C1 segment of cervical spinal cord (tissue), 14 donors: ENCODE measurements around the gene CDC42EP4.
"Not testable (repeated sequence)": the region's sequence is repeated elsewhere in the genome, so short reads cannot be mapped to it uniquely, and the experiment has no call there.

Experiments used
- DNase-seq, 14 donors: peaks; one replicate each; lab custom pipeline; 2025; lab: John Stamatoyannopoulos, UW

CDC42EP4 gene

GRCh38 chr17:73343168-73343634 is 31.4 kb upstream of the CDC42EP4 start:
- peak in 12 of 14 donors; percentile 30 to 80 (median 68) for DNase-seq

DNA sequence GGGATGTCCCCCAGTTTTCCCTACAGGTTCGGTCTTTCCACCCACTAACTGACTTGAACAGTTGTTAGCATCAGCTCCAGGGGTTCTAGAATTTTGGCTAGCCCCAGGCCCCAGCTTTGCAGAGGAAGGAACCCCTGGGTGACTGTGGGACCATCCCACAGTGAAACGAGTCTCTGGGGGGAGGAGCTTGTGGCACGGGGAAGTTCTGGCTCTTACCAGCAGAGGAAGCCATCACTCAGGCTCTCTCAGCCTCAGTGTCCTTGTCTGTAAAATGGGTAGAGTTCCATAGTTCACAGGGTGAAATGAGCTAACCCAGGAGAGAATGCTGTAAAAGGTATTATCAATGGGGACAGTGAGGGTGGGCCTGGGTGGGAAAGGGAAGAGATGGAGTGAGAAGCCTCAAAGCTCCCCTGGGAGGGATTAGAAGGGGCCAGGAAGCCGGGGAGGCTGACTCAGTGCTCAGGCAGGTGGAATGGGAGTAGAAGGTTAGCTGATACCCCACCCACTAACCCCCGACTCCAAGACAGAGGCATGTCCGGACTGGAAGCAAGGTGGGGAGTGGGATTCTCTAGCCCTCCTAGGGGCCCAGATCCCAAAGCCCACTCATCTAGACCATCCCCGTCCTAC is 30.9 kb upstream of the CDC42EP4 start:
- DNase-seq = no peak

GRCh38 chr17:73342050-73342522 is 30.3 kb upstream of the CDC42EP4 start:
- peak in 13 of 14 donors; percentile 44 to 95 (median 87) for DNase-seq

DNA sequence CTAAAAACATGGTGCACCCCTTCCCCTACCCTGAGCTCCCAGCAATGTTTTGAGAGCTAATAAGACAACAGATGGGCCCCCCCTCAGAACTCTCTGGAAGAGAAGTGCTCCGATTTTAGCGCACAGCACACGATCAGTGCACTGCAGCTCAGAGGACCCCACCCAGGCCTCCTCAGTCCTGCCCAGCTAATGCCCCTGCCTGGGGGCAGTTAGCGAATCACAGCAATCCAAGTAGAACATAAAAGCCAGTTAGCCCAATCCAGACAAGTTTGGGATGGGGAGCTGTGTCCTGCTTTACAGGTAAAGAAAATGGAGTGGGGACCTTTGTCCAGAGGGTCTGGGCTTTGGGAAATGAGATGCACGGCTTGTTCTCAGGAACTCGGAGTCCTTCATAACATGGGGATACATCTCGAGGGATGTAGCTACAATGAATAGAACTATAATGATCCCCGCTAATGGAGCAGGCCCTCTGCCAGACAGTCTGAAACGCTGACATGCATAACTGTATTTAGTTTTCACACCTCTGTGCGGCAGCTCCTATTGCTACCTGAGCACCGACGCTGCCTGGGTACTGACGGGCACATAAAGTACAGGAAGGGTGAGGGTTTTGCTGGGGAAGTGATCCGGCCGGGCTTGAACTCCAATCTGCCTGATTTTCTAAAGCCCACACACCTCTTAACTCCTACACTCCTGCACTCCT is 29.7 kb upstream of the CDC42EP4 start:
- DNase-seq = peak in 1 of 14 donors; percentile 61

DNA sequence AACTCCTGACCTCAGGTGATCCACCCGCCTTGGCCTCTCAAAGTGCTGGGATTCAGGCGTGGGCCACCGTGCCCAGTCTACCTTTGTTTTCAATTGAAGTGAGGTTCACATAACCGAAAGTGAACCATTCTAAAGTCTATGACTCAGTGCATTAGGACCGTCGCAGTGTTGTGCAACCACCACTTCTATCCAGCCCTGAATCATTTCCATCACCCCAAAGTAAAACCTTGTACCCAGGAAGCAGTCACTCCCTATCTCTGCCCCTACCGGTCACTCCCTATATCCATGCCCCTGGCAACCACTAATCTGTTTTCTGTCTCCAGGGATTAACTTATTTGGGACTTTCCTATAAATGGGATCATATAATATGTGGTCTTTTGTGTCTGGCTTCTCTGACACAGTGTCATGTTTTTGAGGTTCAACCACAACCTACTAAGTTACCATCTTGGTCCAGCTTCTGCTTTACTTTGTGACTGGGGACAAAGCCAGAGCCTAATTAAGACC is 28.3 kb upstream of the CDC42EP4 start:
- peak in 1 of 14 donors; percentile 27 for DNase-seq

DNA sequence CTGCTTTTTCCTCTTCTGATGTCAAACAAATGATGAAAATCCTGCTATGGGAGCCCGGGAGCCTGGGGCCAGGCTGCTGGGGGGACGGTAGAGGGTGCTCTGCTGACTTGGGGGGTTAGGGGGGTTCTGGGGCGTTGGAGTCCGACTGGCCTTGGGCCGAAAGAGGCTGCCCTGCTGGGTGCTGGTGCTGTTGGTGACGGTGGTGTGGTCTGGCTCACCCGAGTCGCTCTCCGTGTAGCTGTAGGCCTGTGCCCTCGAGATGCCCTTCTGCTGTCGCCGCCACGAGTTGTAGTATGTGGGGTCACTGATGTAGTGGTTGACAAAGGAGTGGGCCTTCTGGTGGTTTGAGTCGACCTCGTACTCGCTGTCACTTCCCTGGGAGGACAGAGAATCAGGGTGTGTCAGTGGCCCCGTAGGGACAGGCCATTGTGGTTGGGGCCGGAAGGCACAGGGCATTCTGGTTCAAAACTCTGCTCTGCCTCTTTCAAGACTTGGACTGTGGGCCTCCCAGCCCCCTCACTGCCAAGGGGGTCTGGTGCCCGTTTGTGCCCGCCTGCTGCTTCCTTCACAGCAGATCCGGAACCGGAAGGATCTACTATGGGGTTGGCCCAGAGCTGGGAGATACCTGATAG is 26.9 kb upstream of the CDC42EP4 start:
- DNase-seq = no peak

DNA sequence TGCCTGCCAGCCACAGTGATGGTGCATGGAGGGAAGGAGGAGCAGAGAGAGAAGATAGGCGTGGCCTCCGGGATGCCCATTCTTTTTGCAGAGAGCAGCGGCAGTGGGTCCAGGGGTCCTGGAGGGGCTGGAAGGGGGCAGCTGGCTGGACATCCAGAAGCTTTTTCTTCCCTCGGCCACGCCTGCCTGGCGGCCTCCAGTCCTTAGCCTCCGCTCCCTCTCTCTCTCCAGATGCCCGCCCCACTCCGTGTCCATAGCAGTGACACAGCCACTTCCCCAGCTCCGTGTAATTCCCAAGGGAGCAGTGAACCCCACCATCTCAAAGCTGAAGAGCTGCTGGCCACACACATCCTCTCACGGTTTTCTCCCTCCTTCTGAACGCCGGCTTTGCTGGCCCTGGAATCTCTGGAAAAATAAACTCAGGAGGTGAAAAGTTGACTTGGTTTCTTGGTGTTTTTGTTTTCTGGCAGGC is 26.3 kb upstream of the CDC42EP4 start:
- DNase-seq = peak in 5 of 14 donors; percentile 28 to 52 (median 35)

DNA sequence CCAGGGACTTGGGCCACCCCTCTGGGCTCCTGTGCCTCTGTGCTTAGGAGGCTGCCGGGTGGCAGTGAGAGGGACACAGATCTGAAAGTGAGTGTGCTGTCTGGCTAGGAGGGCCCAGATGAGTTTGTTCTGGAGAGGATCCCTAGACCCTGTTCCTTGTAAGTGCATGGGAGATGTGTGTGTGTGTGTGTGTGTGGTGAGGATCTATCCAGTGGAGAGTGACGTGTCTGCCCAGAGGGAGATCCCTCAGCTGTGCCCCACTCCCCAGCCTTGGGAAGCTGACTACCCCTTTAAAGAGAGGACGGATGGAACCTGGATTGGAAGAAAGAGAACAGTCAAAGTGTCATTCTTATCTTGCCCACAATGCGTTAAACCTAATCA is 25.5 kb upstream of the CDC42EP4 start:
- no peak for DNase-seq

- DNase-seq = peak in 1 of 14 donors; percentile 41
Observed at GRCh38 chr17:73336408-73337329, 24.9 kb upstream of the CDC42EP4 start.

DNA sequence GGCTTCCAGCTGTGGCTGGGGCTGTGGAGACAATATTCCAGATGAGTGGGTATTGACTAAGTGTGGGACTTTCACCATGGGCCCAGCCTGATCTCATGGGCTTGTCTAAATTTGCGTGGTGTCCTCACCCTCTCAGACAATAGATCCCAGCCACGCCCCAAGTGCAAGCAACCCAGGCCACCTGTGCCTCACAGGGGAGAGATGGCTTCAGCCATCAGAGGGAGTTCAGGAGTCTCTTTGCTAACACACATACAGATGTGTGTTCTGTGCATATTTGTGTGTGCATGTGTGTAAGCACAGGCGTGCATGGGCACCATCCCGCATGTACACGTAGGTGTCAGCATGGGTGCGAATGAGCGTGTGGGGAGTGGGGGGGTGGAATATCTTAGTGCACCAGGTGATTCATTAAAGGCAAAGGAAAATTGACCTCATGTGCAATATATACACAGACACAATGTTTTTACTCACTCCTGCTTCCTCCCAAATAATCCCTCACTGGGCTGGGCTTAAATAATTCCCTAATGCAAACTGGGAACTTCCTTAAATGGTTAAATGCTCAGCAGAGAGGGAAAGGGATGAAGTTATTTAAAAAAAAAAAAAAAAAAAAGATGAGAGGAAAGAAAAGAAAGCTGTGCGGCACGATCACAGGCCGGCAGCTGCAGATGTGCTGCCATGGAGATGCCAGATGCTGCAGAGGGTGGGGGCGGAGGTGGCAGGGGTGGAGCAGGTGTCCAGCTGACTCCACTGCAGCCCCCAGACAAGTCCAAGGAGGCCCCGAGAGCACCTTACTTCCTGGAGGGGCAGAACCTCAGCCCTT is 24.0 kb upstream of the CDC42EP4 start:
- peak in 1 of 14 donors; percentile 4 for DNase-seq

DNA sequence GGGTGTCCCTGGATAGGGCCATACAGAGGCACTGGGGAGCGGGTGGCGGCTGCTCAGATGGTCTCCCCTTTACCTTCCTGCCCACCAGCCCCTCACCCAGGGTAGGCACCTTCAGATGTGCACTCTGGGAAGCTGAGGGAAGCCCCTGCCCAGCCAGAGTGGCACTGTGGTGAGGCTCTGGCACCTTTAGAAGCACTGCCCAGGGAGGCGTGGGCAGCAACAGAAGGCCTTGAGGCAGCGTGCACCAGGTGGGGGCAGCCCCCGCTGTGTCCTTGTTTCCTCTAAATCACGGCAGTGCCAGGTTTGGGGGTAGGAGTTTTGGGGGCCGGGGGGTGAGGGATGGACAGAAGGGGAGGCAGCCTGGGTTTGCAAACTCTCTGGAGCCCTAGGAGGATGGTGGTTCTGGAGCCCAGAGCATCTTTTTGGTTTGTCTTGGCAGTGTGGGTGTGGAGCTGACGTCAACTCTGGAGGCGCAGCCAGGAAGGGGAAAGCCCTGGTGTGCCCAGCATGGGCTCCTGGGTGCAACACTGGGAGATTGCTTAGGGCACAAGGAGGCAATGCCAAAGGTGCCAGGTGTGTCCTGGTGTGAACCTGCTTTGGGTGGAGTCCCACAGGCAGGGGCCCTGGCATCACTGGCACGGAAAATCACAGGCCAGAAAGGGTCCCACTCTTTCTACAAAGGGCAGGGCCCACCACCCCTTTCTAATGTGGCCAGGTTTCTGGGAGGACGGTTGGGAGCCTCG is 23.1 kb upstream of the CDC42EP4 start:
- DNase-seq = no peak

DNA sequence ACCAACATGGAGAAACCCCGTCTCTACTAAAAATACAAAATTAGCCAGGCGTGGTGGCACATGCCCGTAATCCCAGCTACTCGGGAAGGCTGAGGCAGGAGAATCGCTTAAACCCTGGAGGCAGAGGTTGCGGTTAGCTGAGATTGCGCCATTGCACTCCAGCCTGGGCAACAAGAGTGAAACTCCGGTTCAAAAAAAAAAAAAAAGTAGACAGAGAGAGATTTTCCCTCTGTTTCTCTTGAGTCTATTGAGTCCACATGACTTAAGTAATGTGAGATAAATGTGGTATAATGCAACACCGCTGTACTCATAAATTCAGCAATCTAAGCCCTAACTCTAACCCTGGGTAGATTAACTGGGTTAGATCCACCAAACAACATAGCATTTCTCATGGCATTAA is 21.6 kb upstream of the CDC42EP4 start:
- not testable (repeated sequence) for DNase-seq

DNA sequence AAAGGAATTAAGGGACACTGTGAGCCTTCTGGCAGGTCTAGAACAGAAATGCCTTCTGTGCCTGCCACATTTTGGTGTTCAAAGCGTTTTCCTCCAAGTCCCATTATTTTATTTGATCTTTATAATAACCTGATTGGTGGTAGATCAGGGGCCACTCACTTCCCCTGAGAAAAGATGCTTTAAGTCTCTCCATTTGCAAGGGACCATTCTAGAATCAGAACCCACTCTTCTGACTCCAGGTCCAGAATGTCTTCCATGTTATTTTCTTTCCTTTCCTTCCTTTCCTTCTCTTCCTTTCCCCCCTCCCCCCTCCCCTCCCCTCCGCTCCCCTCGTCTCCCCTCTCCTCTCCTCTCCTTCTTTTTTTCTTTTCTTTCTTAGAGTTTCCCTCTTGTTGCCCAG is 19.3 kb upstream of the CDC42EP4 start:
- no peak for DNase-seq

DNA sequence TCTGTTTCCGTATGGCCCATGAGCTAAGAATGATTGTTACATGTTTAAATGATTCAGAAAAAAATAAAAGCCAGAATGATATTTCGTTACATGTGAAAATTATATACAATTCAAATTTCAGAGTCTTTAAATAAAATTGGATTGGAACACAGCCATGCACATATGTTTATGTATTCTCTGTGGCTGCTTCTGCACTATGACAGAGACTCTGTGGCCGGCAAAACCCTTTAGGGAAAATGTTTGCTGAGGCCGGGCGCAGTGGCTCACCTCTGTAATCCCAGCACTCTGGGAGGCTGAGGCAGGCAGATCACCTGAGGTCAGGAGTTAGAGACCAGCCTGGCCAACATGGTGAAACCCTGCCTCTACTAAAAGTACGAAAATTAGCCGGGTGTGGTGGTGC is 15.9 kb upstream of the CDC42EP4 start:
- DNase-seq = no peak

DNA sequence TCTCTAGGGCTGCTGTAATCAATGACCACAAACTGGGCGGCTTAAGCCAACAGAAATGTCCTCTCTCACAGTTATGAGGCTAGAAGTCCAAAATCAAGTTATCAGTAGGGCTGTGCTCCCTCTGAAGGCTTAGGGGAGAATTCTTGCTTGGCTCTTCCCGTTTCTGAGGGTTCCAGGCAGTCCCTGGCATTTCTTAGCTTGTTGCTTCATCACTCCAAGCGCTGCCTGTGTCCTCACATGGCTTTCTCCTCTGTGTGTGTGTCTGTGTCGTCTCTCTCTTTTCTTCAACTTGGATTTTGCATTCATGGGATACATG is 13.7 kb upstream of the CDC42EP4 start:
- peak in 2 of 14 donors; percentile 25 to 46 for DNase-seq

- DNase-seq = no peak
Observed at GRCh38 chr17:73324711-73325526, 13.1 kb upstream of the CDC42EP4 start.

DNA sequence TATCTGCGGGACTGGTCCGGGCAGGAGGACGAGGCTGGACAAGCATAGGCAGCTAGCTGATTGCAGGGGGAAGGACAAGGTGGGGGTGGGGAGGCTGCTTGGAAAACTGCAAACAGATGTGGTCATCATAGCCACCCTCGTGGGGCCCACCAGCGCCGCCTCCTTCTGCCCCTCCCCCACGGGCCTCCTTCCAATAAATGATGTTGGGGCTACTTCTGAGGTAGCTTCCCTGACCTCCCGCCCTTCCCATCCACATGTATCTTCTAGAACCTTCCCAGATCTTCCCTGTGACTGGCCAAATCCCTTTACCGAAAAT is 12.3 kb upstream of the CDC42EP4 start:
- no peak for DNase-seq

DNA sequence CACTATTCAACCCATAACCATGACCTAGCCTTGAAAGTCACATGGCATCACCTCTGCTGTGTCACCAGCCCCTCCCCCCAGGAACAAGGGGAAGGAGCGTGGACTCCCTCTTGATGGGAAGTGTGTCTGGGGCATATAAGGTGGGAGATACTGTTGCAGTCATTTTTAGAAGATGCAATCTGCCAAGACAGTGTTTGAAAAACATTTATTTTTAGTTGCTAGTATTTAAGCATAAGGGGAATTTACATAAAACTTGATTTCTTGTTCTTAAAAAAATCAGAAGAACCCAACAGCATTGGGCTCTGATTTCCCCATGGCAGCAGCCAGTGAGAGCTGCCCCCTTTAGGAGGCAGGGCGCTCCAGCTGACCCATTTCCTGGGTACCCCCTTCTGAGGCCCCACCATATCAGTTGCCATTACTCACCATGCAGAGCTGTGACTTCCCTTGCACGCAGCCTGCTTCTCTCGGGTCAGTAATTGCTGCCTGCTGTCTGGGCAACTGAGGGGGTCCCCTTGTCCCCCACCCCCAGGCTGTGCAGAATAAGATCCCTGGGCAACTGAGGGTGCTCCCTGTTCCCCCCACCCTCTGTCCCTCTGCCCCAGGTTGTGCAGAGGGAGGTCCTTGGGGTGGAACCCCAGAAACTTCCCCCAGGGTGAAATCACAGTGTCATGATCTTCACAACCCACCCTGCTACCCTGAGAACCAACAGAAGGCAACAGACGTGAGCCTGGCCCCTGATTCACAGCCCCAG is 11.8 kb upstream of the CDC42EP4 start:
- no peak for DNase-seq
